Sigmoid colon (tissue), 4 donors: ENCODE data around the gene HHATL.

Experiments
- EP300 ChIP-seq, 4 donors: sonication (generic); formaldehyde crosslinking; IDR thresholded peaks; one replicate each; pipeline ENCODE4 v1.6.1; 2017; ENCODE audit warnings: antibody characterized with exemption in 4 of 4
- POLR2A ChIP-seq, 2 donors: fragments of 450-650 bp; IDR thresholded peaks; one replicate each; pipeline ENCODE4 v1.6.1; 2016; ENCODE audit warnings: antibody characterized with exemption in 2 of 2, mild to moderate bottlenecking in 2 of 2, moderate library complexity in 2 of 2
- POLR2AphosphoS5 ChIP-seq, 4 donors: sonication (generic); formaldehyde crosslinking; IDR thresholded peaks; one replicate each; pipeline ENCODE4 v1.6.1; 2017; ENCODE audit warnings: antibody characterized with exemption in 4 of 4
- TF ChIP-seq, protein P1 (sequence below), 4 experiments: fragments of 450-650 bp in 3 of 4; fragments of 200-600 bp in 1 of 4; IDR thresholded peaks; one replicate each; pipeline ENCODE4 v1.5.1; 2016 to 2019; ENCODE audit warnings: antibody characterized with exemption in 4 of 4, mild to moderate bottlenecking in 3 of 4, moderate library complexity in 2 of 4

DNA sequence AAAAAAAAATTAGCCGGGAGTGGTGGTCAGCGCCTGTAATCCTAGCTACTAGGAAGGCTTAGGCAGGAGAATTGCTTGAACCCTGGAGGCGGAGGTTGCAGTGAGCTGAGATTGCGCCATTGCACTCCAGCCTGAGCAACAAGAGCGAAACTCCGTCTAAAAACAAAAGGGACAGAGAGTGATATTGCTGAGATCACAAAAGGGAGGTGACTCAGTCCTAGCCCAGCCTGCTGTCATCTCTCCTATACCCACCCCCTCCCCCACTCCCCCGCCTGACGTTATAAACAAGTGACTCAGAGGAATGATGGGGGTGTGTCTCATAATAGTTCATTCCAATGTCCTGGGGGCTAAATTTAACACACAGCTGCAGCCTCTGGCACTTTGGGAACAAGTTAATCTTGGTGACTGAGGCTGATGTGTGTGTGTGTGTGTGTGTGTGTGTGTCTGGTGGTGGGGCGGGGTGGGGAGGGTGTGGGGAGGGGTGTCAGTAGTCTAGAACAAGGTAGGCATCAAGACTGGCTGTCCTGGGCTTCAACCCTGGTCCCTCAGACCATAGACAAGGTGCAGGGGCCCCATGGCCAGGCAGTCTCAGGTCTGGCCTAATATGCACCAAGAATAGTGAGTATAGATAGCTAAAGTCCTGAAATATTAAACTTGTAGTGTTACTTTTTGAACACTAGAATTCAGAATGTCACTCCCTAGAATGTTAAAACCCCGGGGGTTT is 18.6 kb downstream of the HHATL start:
- TF ChIP-seq POLR2A (IDR thresholded peaks at IDR 0.05): no peak
- TF ChIP-seq, protein P1, sequence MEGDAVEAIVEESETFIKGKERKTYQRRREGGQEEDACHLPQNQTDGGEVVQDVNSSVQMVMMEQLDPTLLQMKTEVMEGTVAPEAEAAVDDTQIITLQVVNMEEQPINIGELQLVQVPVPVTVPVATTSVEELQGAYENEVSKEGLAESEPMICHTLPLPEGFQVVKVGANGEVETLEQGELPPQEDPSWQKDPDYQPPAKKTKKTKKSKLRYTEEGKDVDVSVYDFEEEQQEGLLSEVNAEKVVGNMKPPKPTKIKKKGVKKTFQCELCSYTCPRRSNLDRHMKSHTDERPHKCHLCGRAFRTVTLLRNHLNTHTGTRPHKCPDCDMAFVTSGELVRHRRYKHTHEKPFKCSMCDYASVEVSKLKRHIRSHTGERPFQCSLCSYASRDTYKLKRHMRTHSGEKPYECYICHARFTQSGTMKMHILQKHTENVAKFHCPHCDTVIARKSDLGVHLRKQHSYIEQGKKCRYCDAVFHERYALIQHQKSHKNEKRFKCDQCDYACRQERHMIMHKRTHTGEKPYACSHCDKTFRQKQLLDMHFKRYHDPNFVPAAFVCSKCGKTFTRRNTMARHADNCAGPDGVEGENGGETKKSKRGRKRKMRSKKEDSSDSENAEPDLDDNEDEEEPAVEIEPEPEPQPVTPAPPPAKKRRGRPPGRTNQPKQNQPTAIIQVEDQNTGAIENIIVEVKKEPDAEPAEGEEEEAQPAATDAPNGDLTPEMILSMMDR (IDR thresholded peaks at IDR 0.05): no peak
- no peak for TF ChIP-seq EP300 (IDR thresholded peaks at IDR 0.05)
- TF ChIP-seq POLR2AphosphoS5 (IDR thresholded peaks at IDR 0.05): peak in 2 of 4 donors; percentile 47 to 60
